ENCODE measurements around the gene PCDHGC5. TPM values are rescaled to one million over a fixed set of nuclear protein-coding genes. Genes with fewer than 3 reads are reported as not detected.

PCDHGC5 gene
- total RNA-seq, 2 donors from 2014 or later = 0.71 to 1.8 TPM

- peak overlapping the region; percentile 81 for H3K4me3 ChIP-seq (ENCODE audit: low read length)
Observed at GRCh38 chr5:141484310-141484640, 4.6 kb upstream of the PCDHGC5 start.

GRCh38 chr5:141484641-141485311 lies 4.1 kb upstream of the PCDHGC5 start, which contains the start of gene PCDHGC4:
Gene PCDHGC4 (plus strand): TSS chr5:141485030. CDS start chr5:141485174, 144 bp downstream.
- Mint-ChIP-seq H3K36me3 (ENCODE audit: low read depth) (peaks cover 11% of the 10 kb centered on the region), H3K4me3 (peak within 1 kb of the TSS; percentile 68), H3K4me1 (peaks cover 31% of the 10 kb centered on the region), H3K9me3 (no peaks in the 10 kb centered on the region), H3K27me3 (ENCODE audit: insufficient read depth) (peaks cover 48% of the 10 kb centered on the region), H3K27ac (peak within 1 kb of the TSS; percentile 52)
- H3K36me3 ChIP-seq (ENCODE audit: control insufficient read depth, insufficient read depth, low read length) = no peaks in the 10 kb centered on the region
- H3K4me3 ChIP-seq (ENCODE audit: low read length) = peak within 1 kb of the TSS; percentile 81
- WGBS, 2 experiments (ENCODE audit: insufficient coverage in 1 of 2, insufficient read length in 1 of 2) = 1 to 9% methylated on average over 18 to 35 of the region's 39 CpGs
- TF ChIP-seq, protein P1, sequence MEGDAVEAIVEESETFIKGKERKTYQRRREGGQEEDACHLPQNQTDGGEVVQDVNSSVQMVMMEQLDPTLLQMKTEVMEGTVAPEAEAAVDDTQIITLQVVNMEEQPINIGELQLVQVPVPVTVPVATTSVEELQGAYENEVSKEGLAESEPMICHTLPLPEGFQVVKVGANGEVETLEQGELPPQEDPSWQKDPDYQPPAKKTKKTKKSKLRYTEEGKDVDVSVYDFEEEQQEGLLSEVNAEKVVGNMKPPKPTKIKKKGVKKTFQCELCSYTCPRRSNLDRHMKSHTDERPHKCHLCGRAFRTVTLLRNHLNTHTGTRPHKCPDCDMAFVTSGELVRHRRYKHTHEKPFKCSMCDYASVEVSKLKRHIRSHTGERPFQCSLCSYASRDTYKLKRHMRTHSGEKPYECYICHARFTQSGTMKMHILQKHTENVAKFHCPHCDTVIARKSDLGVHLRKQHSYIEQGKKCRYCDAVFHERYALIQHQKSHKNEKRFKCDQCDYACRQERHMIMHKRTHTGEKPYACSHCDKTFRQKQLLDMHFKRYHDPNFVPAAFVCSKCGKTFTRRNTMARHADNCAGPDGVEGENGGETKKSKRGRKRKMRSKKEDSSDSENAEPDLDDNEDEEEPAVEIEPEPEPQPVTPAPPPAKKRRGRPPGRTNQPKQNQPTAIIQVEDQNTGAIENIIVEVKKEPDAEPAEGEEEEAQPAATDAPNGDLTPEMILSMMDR (conservative IDR thresholded peaks at IDR 0.05) = no peak
- H3K4me1 ChIP-seq (ENCODE audit: control insufficient read depth, insufficient read depth, low read length) = peaks cover 12% of the 10 kb centered on the region
- H3K27ac ChIP-seq (ENCODE audit: low read depth, low read length) = peak within 1 kb of the TSS; percentile 5
- peak; percentile 94 for DNase-seq
- peaks cover 14% of the 10 kb centered on the region for H3K27me3 ChIP-seq (ENCODE audit: control insufficient read depth, insufficient read depth, low read length, poor library complexity, severe bottlenecking)
- H3K9me3 ChIP-seq (ENCODE audit: control insufficient read depth, low read length) = no peaks in the 10 kb centered on the region
- peak within 1 kb of the TSS; percentile 21 for H3K9ac ChIP-seq (ENCODE audit: extremely low read depth, low read length, poor library complexity, severe bottlenecking)

More at GRCh38 chr5:141484310-141484640, 4.6 kb upstream of the PCDHGC5 start:
- H3K27me3 Mint-ChIP-seq (ENCODE audit: insufficient read depth) = peaks cover 43% of the 10 kb centered on the region
- H3K4me1 Mint-ChIP-seq = peaks cover 31% of the 10 kb centered on the region
- H3K4me3 Mint-ChIP-seq = peak overlapping the region; percentile 68
- Histone ChIP-seq H3K9ac (ENCODE audit: extremely low read depth, low read length, poor library complexity, severe bottlenecking) (peak overlapping the region; percentile 21), H3K4me1 (ENCODE audit: control insufficient read depth, insufficient read depth, low read length) (peaks cover 12% of the 10 kb centered on the region), H3K9me3 (ENCODE audit: control insufficient read depth, low read length) (no peaks in the 10 kb centered on the region), H3K36me3 (ENCODE audit: control insufficient read depth, insufficient read depth, low read length) (no peaks in the 10 kb centered on the region), H3K27me3 (ENCODE audit: control insufficient read depth, insufficient read depth, low read length, poor library complexity, severe bottlenecking) (peaks cover 14% of the 10 kb centered on the region), H3K27ac (ENCODE audit: low read depth, low read length) (peak overlapping the region; percentile 5)
- TF ChIP-seq, protein P1 (conservative IDR thresholded peaks at IDR 0.05) = no peak
- no peak for DNase-seq
- 3 to 21% methylated on average over 4 of the region's 4 CpGs for WGBS, 2 experiments (ENCODE audit: insufficient coverage in 1 of 2, insufficient read length in 1 of 2)
- H3K27ac Mint-ChIP-seq = peak overlapping the region; percentile 52
- no peaks in the 10 kb centered on the region for H3K9me3 Mint-ChIP-seq
- H3K36me3 Mint-ChIP-seq (ENCODE audit: low read depth) = peaks cover 11% of the 10 kb centered on the region

- peaks cover 12% of the 10 kb centered on the region for H3K4me1 ChIP-seq (ENCODE audit: control insufficient read depth, insufficient read depth, low read length)
- peaks cover 14% of the 10 kb centered on the region for H3K27me3 ChIP-seq (ENCODE audit: control insufficient read depth, insufficient read depth, low read length, poor library complexity, severe bottlenecking)
- H3K4me3 ChIP-seq (ENCODE audit: low read length) = peak overlapping the region; percentile 81
- H3K9me3 Mint-ChIP-seq = no peaks in the 10 kb centered on the region
- H3K36me3 ChIP-seq (ENCODE audit: control insufficient read depth, insufficient read depth, low read length) = no peaks in the 10 kb centered on the region
- peaks cover 31% of the 10 kb centered on the region for H3K4me1 Mint-ChIP-seq
- peak; percentile 50 for DNase-seq
- TF ChIP-seq, protein P1 (conservative IDR thresholded peaks at IDR 0.05) = no peak
- H3K27ac ChIP-seq (ENCODE audit: low read depth, low read length) = no peak overlapping the region
- H3K9ac ChIP-seq (ENCODE audit: extremely low read depth, low read length, poor library complexity, severe bottlenecking) = no peak overlapping the region
- H3K4me3 Mint-ChIP-seq = peak overlapping the region; percentile 68
- peaks cover 17% of the 10 kb centered on the region for H3K36me3 Mint-ChIP-seq (ENCODE audit: low read depth)
- 44 to 51% methylated on average over 32 to 38 of the region's 38 CpGs for WGBS, 2 experiments (ENCODE audit: insufficient coverage in 1 of 2, insufficient read length in 1 of 2)
- H3K9me3 ChIP-seq (ENCODE audit: control insufficient read depth, low read length) = no peaks in the 10 kb centered on the region
- peaks cover 55% of the 10 kb centered on the region for H3K27me3 Mint-ChIP-seq (ENCODE audit: insufficient read depth)
- peak overlapping the region; percentile 44 for H3K27ac Mint-ChIP-seq
Observed at GRCh38 chr5:141485321-141486055, 3.4 kb upstream of the PCDHGC5 start.
